CD4-positive, alpha-beta T cell treated with Interleukin-6 for 4 hours (primary cell): ENCODE results near the gene FBLN7.

ENCODE experiments used
- DNase-seq: peaks from one replicate; pipeline ENCODE4 v3.0.0-alpha.2; 2020; ENCODE audit warnings: mixed read lengths

Gene FBLN7

GRCh38 chr2:112160283-112161250 lies 22.4 kb downstream of the FBLN7 start:
- no peak for DNase-seq

GRCh38 chr2:112161431-112162145 lies 23.4 kb downstream of the FBLN7 start:
- no peak for DNase-seq

GRCh38 chr2:112162341-112162740 lies 24.2 kb downstream of the FBLN7 start:
- DNase-seq: no peak

- DNase-seq: no peak
Observed at GRCh38 chr2:112162956-112163355, 24.8 kb downstream of the FBLN7 start.

GRCh38 chr2:112163541-112163981 lies 25.4 kb downstream of the FBLN7 start:
- no peak for DNase-seq

GRCh38 chr2:112164876-112165275 lies 26.7 kb downstream of the FBLN7 start:
- DNase-seq: no peak

GRCh38 chr2:112165296-112165695 lies 27.1 kb downstream of the FBLN7 start:
- no peak for DNase-seq

- peak; percentile 57 for DNase-seq
Observed at GRCh38 chr2:112166806-112167499, 28.8 kb downstream of the FBLN7 start.

- no peak for DNase-seq
Observed at GRCh38 chr2:112168422-112169124, 30.4 kb downstream of the FBLN7 start.

- DNase-seq: no peak
Observed at GRCh38 chr2:112170495-112170894, 32.3 kb downstream of the FBLN7 start.

- peak; percentile 29 for DNase-seq
Observed at GRCh38 chr2:112173646-112174319, 35.6 kb downstream of the FBLN7 start.

- no peak for DNase-seq
Observed at GRCh38 chr2:112174383-112174782, 36.2 kb downstream of the FBLN7 start.

GRCh38 chr2:112175333-112175732 lies 37.1 kb downstream of the FBLN7 start:
- no peak for DNase-seq

- no peak for DNase-seq
Observed at GRCh38 chr2:112175958-112176573, 37.9 kb downstream of the FBLN7 start.

GRCh38 chr2:112181571-112182290 lies 43.5 kb downstream of the FBLN7 start:
- DNase-seq: peak; percentile 81

- DNase-seq: peak; percentile 86
Observed at GRCh38 chr2:112182581-112183034, 44.4 kb downstream of the FBLN7 start.

- peak; percentile 43 for DNase-seq
Observed at GRCh38 chr2:112183327-112184025, 45.3 kb downstream of the FBLN7 start.

- DNase-seq: no peak
Observed at GRCh38 chr2:112184121-112184520, 45.9 kb downstream of the FBLN7 start.

GRCh38 chr2:112185131-112185530 lies 46.9 kb downstream of the FBLN7 start:
- DNase-seq: no peak
